IMR-90 (cell line): ENCODE data around the gene TGFBR1. TPM values are rescaled to one million over a fixed set of nuclear protein-coding genes. Genes with fewer than 3 reads are reported as not detected.

ENCODE experiments used
- ATAC-seq: fragments of 200-7000 bp; cut with Tn5 transposase; 2 replicates; pipeline ENCODE4 v1.9.1; 2020; ENCODE audit warnings: low read depth, mild to moderate bottlenecking, moderate library complexity
- BruUV-seq: library from RNA; stranded (reverse); fragments of 400-500 nt; replicated peaks from 2 replicates; lab custom pipeline; 2021; lab: Mats Ljungman, UMichigan
- CTCF ChIA-PET: fragments of 300-600 bp; formaldehyde crosslinking; extraction: SDS; loops from one replicate; lab custom pipeline; 2021; ENCODE audit warnings: antibody characterized with exemption; lab: Yijun Ruan, JAX
- POLR2A ChIA-PET: fragments of 300-600 bp; sonication (Branson Sonifier 250); formaldehyde crosslinking; loops from one replicate; lab custom pipeline; 2022; ENCODE audit warnings: antibody characterized with exemption; ENCODE audit not compliant: unreplicated experiment; lab: Charles Lee
- DNase-seq: peaks from one replicate; pipeline ENCODE4 v3.0.0; 2013
- H2AFZ ChIP-seq: replicated peaks from 2 replicates; pipeline ENCODE3; 2013; ENCODE audit warnings: low read length, mild to moderate bottlenecking; ENCODE audit not compliant: poor library complexity
- H2AK5ac ChIP-seq: 2 replicates; pipeline ENCODE4 v1.6.1; 2013; ENCODE audit warnings: low read depth, low read length, inconsistent platforms
- H2AK9ac ChIP-seq: replicated peaks from 2 replicates; pipeline ENCODE3; 2013; ENCODE audit warnings: mild to moderate bottlenecking, low read depth, low read length, moderate library complexity; ENCODE audit not compliant: poor library complexity
- H2BK120ac ChIP-seq: 2 replicates; pipeline ENCODE4 v1.6.1; 2013; ENCODE audit warnings: low read depth, low read length, inconsistent platforms
- H2BK15ac ChIP-seq: 3 replicates; pipeline ENCODE4 v1.6.1; 2013; ENCODE audit warnings: low read depth, low read length, inconsistent platforms
- H2BK20ac ChIP-seq: 2 replicates; pipeline ENCODE4 v1.6.1; 2013; ENCODE audit warnings: low read depth, mild to moderate bottlenecking, inconsistent platforms, low read length, moderate library complexity
- H2BK5ac ChIP-seq: 2 replicates; pipeline ENCODE4 v1.6.1; 2013; ENCODE audit warnings: mild to moderate bottlenecking, low read depth, low read length, inconsistent platforms; ENCODE audit not compliant: poor library complexity, severe bottlenecking
- H3K14ac ChIP-seq: replicated peaks from 2 replicates; pipeline ENCODE4 v1.6.1; 2013; ENCODE audit warnings: low read depth, low read length, inconsistent platforms
- H3K18ac ChIP-seq: 2 replicates; pipeline ENCODE4 v1.6.1; 2013; ENCODE audit warnings: low read depth, low read length, control low read depth
- H3K23ac ChIP-seq: 2 replicates; pipeline ENCODE4 v1.6.1; 2013; ENCODE audit warnings: low read depth, low read length, inconsistent platforms
- H3K27ac ChIP-seq: 2 replicates; pipeline ENCODE4 v1.5.1; 2013; ENCODE audit warnings: mild to moderate bottlenecking, control low read depth, low read length; ENCODE audit not compliant: insufficient read depth
- H3K27me3 ChIP-seq: 2 replicates; pipeline ENCODE4 v1.6.1; 2013; ENCODE audit warnings: low read length; ENCODE audit not compliant: control insufficient read depth, insufficient read depth
- H3K36me3 ChIP-seq: 2 replicates; pipeline ENCODE4 v1.6.1; 2013; ENCODE audit warnings: low read length, mixed read lengths; ENCODE audit not compliant: control insufficient read depth, insufficient read depth
- H3K4ac ChIP-seq: 2 replicates; pipeline ENCODE4 v1.6.1; 2013; ENCODE audit warnings: low read depth, low read length, inconsistent platforms
- H3K4me1 ChIP-seq: 2 replicates; pipeline ENCODE4 v1.6.1; 2013; ENCODE audit warnings: low read length, mixed read lengths; ENCODE audit not compliant: control insufficient read depth, insufficient read depth
- H3K4me2 ChIP-seq: 2 replicates; pipeline ENCODE4 v1.6.1; 2013; ENCODE audit warnings: low read depth, mild to moderate bottlenecking, control low read depth, low read length, moderate library complexity
- H3K4me3 ChIP-seq: 2 replicates; pipeline ENCODE4 v1.5.1; 2013; ENCODE audit warnings: low read depth, mild to moderate bottlenecking, control low read depth, low read length, moderate library complexity; ENCODE audit not compliant: insufficient read depth
- H3K56ac ChIP-seq: 2 replicates; pipeline ENCODE4 v1.6.1; 2013; ENCODE audit warnings: low read length, inconsistent platforms; ENCODE audit not compliant: insufficient read depth; ENCODE audit errors: extremely low read depth
- H3K79me1 ChIP-seq, 2 experiments: 2 replicates each; pipeline ENCODE4 v1.6.1; 2013; ENCODE audit warnings: low read length in 2 of 2, inconsistent platforms in 1 of 2, low read depth in 1 of 2
- H3K9ac ChIP-seq: 2 replicates; pipeline ENCODE4 v1.6.1; 2013; ENCODE audit warnings: low read depth, low read length, control low read depth
- H3K9me1 ChIP-seq: 2 replicates; pipeline ENCODE4 v1.6.1; 2013; ENCODE audit warnings: low read length, inconsistent platforms; ENCODE audit not compliant: insufficient read depth
- H3K9me3 ChIP-seq: 2 replicates; pipeline ENCODE4 v1.6.1; 2013; ENCODE audit warnings: low read length; ENCODE audit not compliant: control insufficient read depth, insufficient read depth
- H4K20me1 ChIP-seq: 2 replicates; pipeline ENCODE4 v1.6.1; 2013; ENCODE audit warnings: low read length, inconsistent platforms; ENCODE audit not compliant: insufficient read depth
- H4K5ac ChIP-seq: 2 replicates; pipeline ENCODE4 v1.6.1; 2013; ENCODE audit warnings: mild to moderate bottlenecking, low read depth, low read length, control low read depth
- H4K8ac ChIP-seq, 2 experiments: 2 replicates each; pipeline ENCODE4 v1.6.1; 2013; ENCODE audit warnings: low read depth in 2 of 2, low read length in 2 of 2, control low read depth in 1 of 2, inconsistent platforms in 1 of 2
- H4K91ac ChIP-seq: 2 replicates; pipeline ENCODE4 v1.6.1; 2013; ENCODE audit warnings: low read depth, low read length, inconsistent platforms; ENCODE audit not compliant: insufficient read depth
- CHD1 ChIP-seq: IDR thresholded peaks from 2 replicates; pipeline ENCODE4 v1.6.1; 2012; ENCODE audit warnings: low read depth, low read length, improper control_type of control experiment
- FOS ChIP-seq: fragments of 150-350 bp; IDR thresholded peaks from 2 replicates; pipeline ENCODE4 v1.6.1; 2016; ENCODE audit warnings: low read depth, low read length
- USF2 ChIP-seq: fragments of 150-350 bp; IDR thresholded peaks from 2 replicates; pipeline ENCODE4 v1.6.1; 2017; ENCODE audit warnings: mild to moderate bottlenecking, antibody characterized with exemption, low read length, low read depth
- WGBS, 2 experiments: methylation state at CpG; one replicate each; pipeline versions ENCODE4 v1.1.5 to v1.1.7; 2013; ENCODE audit warnings: missing lambda C conversion rate in 2 of 2; ENCODE audit not compliant: insufficient read length in 1 of 2; ENCODE audit errors: extremely low coverage in 2 of 2; 5-methylcytosine and 5-hydroxymethylcytosine counted together
- dilution Hi-C: fragments of 300-500 bp; cut with HindIII; formaldehyde crosslinking; loops from one replicate; pipeline ENCODE4 v1.14.3; 2018; ENCODE audit warnings: low sequenced_read_pairs; ENCODE audit not compliant: unreplicated experiment
- in situ Hi-C: fragments of 300-500 bp; cut with MboI; formaldehyde crosslinking; loops from 3 replicates; pipeline ENCODE4 v1.14.3; 2019; ENCODE audit warnings: low sequenced_read_pairs, inconsistent platforms, mixed read lengths
- intact Hi-C: fragments of 100-400 bp; cut with micrococcal nuclease; formaldehyde crosslinking; loops from 2 replicates; pipeline ENCODE4 v1.10.0; 2022
- polyA plus RNA-seq, 3 experiments: library from polyadenylated mRNA; depleted of rRNA; stranded (reverse); fragments of >200 nt; gene quantifications; 2 replicates each; pipeline ENCODE4 v1.2.3, GENCODE V29; 2012; ENCODE audit warnings: low replicate concordance in 1 of 3
- total RNA-seq: library from RNA; depleted of rRNA; stranded (reverse); fragments of >200 nt; gene quantifications from 2 replicates; pipeline ENCODE4 v1.2.3, GENCODE V29; 2012

The TGFBR1 gene
- total and polyA plus RNA-seq, 2 of the 4 experiments (the other 2 are of a cell fraction), result 15.1 to 75.3 TPM

DNA sequence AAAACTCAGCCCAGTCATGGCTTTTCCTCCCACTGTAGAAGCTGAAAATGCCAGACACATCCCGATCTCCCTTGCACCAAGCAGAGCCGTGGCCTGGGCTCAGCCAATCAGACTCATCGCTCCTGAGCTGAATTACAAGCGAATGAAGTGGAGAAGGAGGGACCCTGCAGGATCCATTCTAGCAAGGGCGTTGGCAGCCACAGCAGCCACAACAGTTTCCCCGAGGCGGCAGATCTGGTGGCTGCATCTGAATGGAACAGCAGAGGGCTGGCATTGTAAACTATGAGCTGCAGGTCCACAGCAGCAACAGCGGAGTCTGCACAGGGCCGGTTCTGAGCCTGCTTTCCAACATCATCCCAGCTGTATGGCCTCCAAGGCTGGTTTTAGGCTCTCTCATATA, 93.1 kb downstream of the TGFBR1 start:
- 70% methylated on average over 6 of the region's 9 CpGs; no CpG with 5 or more reads in 1 of the 2 experiments for WGBS, 2 experiments
- Histone ChIP-seq H3K4ac (no peak overlapping the region), H3K36me3 (no peaks in the 10 kb centered on the region), H3K23ac (no peak overlapping the region), H3K9me3 (peaks cover 5% of the 10 kb centered on the region; the same call in 1 of the 2 replicates), H2BK120ac (no peak overlapping the region), H3K27ac (no peak overlapping the region), H3K4me2 (no peak overlapping the region), H2AK5ac (no peak overlapping the region), H2AK9ac (no peak overlapping the region), H2AFZ (no peak overlapping the region), H3K79me1 (no peaks in the 10 kb centered on the region), H3K4me3 (no peak overlapping the region), H2BK5ac (no peak overlapping the region), H4K8ac (no peak overlapping the region), H3K18ac (no peak overlapping the region), H2BK20ac (no peak overlapping the region), H3K14ac (no peak overlapping the region), H4K91ac (no peak overlapping the region), H3K56ac (no peak overlapping the region), H3K27me3 (peaks cover 16% of the 10 kb centered on the region), H4K20me1 (no peaks in the 10 kb centered on the region), H3K4me1 (no peaks in the 10 kb centered on the region), H4K5ac (no peak overlapping the region), H2BK15ac (no peak overlapping the region), H3K9ac (no peak overlapping the region), H3K9me1 (no peaks in the 10 kb centered on the region; the same call in 1 of the 2 replicates)
- dilution Hi-C loops (no loop called here), in situ Hi-C loops (loop anchor here (25.0 kb wide), 1 partner anchor 1389 kb away; the partner anchor contains the start of gene CAVIN4), intact Hi-C loops (no loop called here)
- ATAC-seq (no peak), DNase-seq (no peak)
- TF ChIP-seq USF2 (no peak), FOS (no peak), CHD1 (no peak)
- no TSS peak for BruUV-seq
- ChIA-PET POLR2A (no interaction called here), CTCF (interaction anchor here (0.9 kb wide), 1 partner anchor 14 kb away, joined by 3 read pairs; no protein-coding TSS in a partner anchor)
